ENCODE results near the gene PNMA8C.

DNA sequence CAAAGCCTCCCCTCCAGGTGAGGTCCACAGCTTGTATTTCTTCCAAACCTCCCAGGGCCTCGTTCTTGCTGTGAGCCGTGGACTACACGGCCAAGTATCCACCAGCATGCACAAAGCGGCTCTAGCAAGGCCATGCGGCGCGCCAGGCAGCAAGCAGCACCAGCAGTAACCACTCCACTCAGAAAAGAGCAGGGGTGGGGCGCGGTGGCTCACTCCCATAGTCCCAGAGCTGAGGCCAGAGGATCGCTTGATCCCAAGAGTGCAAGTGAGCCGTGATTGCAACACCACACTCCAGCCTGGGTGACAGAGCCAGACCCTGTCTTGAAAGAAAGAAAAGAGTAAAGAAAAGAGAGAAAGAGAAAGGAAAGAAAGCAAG is 20.1 kb downstream of the PNMA8C start:
- TF ChIP-seq, protein P1, sequence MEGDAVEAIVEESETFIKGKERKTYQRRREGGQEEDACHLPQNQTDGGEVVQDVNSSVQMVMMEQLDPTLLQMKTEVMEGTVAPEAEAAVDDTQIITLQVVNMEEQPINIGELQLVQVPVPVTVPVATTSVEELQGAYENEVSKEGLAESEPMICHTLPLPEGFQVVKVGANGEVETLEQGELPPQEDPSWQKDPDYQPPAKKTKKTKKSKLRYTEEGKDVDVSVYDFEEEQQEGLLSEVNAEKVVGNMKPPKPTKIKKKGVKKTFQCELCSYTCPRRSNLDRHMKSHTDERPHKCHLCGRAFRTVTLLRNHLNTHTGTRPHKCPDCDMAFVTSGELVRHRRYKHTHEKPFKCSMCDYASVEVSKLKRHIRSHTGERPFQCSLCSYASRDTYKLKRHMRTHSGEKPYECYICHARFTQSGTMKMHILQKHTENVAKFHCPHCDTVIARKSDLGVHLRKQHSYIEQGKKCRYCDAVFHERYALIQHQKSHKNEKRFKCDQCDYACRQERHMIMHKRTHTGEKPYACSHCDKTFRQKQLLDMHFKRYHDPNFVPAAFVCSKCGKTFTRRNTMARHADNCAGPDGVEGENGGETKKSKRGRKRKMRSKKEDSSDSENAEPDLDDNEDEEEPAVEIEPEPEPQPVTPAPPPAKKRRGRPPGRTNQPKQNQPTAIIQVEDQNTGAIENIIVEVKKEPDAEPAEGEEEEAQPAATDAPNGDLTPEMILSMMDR (IDR thresholded peaks at IDR 0.05), result no peak
- no peak for TF ChIP-seq POLR2AphosphoS5 (IDR thresholded peaks at IDR 0.05)
- no peak for TF ChIP-seq POLR2A (IDR thresholded peaks at IDR 0.05)
- TF ChIP-seq EP300 (IDR thresholded peaks at IDR 0.05), result no peak
